GM18507 (cell line): ENCODE data around the gene IL6R.

Experiments
- DNase-seq: peaks from one replicate; pipeline ENCODE4 v3.0.0; 2011; ENCODE audit warnings: low read depth; ENCODE audit not compliant: insufficient read length; ENCODE audit errors: extremely low spot score
- FAIRE-seq: peaks from 2 replicates; lab custom pipeline; 2011; peaks lifted over from hg19 to GRCh38; lab: Jason Lieb, UNC

IL6R gene

GRCh38 chr1:154405747-154406571 is 816 bp downstream of the IL6R start:
- peak; percentile 35 for FAIRE-seq
- no peak for DNase-seq

GRCh38 chr1:154406572-154406879 is 1.4 kb downstream of the IL6R start:
- DNase-seq, result no peak
- no peak for FAIRE-seq

GRCh38 chr1:154406886-154407197 is 1.7 kb downstream of the IL6R start:
- DNase-seq (no peak), FAIRE-seq (no peak)

GRCh38 chr1:154407198-154408091 is 2.3 kb downstream of the IL6R start:
- DNase-seq (no peak), FAIRE-seq (peak; percentile 89)

- DNase-seq, result no peak
- peak; percentile 21 for FAIRE-seq
Measured at GRCh38 chr1:154408174-154408777, 3.1 kb downstream of the IL6R start.

- FAIRE-seq, result no peak
Measured at GRCh38 chr1:154410185-154410827, 5.2 kb downstream of the IL6R start.

GRCh38 chr1:154411525-154411924 is 6.4 kb downstream of the IL6R start:
- FAIRE-seq (no peak), DNase-seq (no peak)

More at GRCh38 chr1:154410185-154410827, 5.2 kb downstream of the IL6R start:
- DNase-seq, result no peak

- DNase-seq (no peak), FAIRE-seq (no peak)
Measured at GRCh38 chr1:154413177-154413783, 8.1 kb downstream of the IL6R start.

- FAIRE-seq (no peak), DNase-seq (no peak)
Measured at GRCh38 chr1:154414606-154415005, 9.5 kb downstream of the IL6R start.

- DNase-seq, result no peak
- FAIRE-seq, result no peak
Measured at GRCh38 chr1:154416471-154417337, 11.6 kb downstream of the IL6R start.

- DNase-seq (no peak), FAIRE-seq (no peak)
Measured at GRCh38 chr1:154417338-154417608, 12.1 kb downstream of the IL6R start.

GRCh38 chr1:154418062-154418921 is 13.1 kb downstream of the IL6R start:
- DNase-seq (no peak), FAIRE-seq (no peak)

- DNase-seq, result no peak
- no peak for FAIRE-seq
Measured at GRCh38 chr1:154418923-154419619, 13.9 kb downstream of the IL6R start.

- FAIRE-seq, result no peak
Measured at GRCh38 chr1:154419620-154420571, 14.8 kb downstream of the IL6R start.

GRCh38 chr1:154420961-154421924 is 16.1 kb downstream of the IL6R start:
- no peak for FAIRE-seq

More at GRCh38 chr1:154419620-154420571, 14.8 kb downstream of the IL6R start:
- DNase-seq, result no peak

More at GRCh38 chr1:154420961-154421924, 16.1 kb downstream of the IL6R start:
- DNase-seq, result no peak
